HS-5 (cell line): ENCODE results near the gene STIM2.

ENCODE experiments used
- DNase-seq: peaks from one replicate; pipeline ENCODE4 v3.0.0-alpha.2; 2012; ENCODE audit warnings: low read depth

STIM2 gene

GRCh38 chr4:27040356-27040755 lies 179.7 kb downstream of the STIM2 start:
- DNase-seq = no peak

- no peak for DNase-seq
Measured at GRCh38 chr4:27042411-27042810, 181.8 kb downstream of the STIM2 start.

- DNase-seq = no peak
Measured at GRCh38 chr4:27043200-27043599, 182.6 kb downstream of the STIM2 start.

GRCh38 chr4:27046851-27047250 lies 186.2 kb downstream of the STIM2 start:
- DNase-seq = no peak

- DNase-seq = peak; percentile 15
Measured at GRCh38 chr4:27048429-27049238, 188.0 kb downstream of the STIM2 start.

GRCh38 chr4:27049239-27049829 lies 188.7 kb downstream of the STIM2 start:
- DNase-seq = no peak

- no peak for DNase-seq
Measured at GRCh38 chr4:27050731-27051130, 190.1 kb downstream of the STIM2 start.

GRCh38 chr4:27055221-27055760 lies 194.7 kb downstream of the STIM2 start:
- no peak for DNase-seq

GRCh38 chr4:27056281-27056680 lies 195.6 kb downstream of the STIM2 start:
- no peak for DNase-seq

GRCh38 chr4:27057053-27057452 lies 196.4 kb downstream of the STIM2 start:
- DNase-seq = no peak

- no peak for DNase-seq
Measured at GRCh38 chr4:27057662-27058061, 197.0 kb downstream of the STIM2 start.

- no peak for DNase-seq
Measured at GRCh38 chr4:27058819-27059406, 198.3 kb downstream of the STIM2 start.

GRCh38 chr4:27059446-27059845 lies 198.8 kb downstream of the STIM2 start:
- no peak for DNase-seq

GRCh38 chr4:27062256-27062655 lies 201.6 kb downstream of the STIM2 start:
- no peak for DNase-seq

GRCh38 chr4:27066591-27066990 lies 205.9 kb downstream of the STIM2 start:
- no peak for DNase-seq

GRCh38 chr4:27068151-27068867 lies 207.7 kb downstream of the STIM2 start:
- DNase-seq = no peak
